Testis (tissue), 2 donors: ENCODE measurements around the gene ODC1.

Source experiments
- POLR2A ChIP-seq: fragments of 450-650 bp; IDR thresholded peaks from one replicate; pipeline ENCODE4 v1.6.1; 2017; ENCODE audit warnings: antibody characterized with exemption, mild to moderate bottlenecking, moderate library complexity
- TF ChIP-seq, protein P1 (sequence below), 3 experiments: fragments of 450-650 bp in 2 of 3; fragments of 200-600 bp in 1 of 3; sonication (generic) in 1 of 3; IDR thresholded peaks; one replicate each; pipeline ENCODE4 v1.5.1; 2016 to 2019; ENCODE audit warnings: antibody characterized with exemption in 3 of 3, mild to moderate bottlenecking in 2 of 3, moderate library complexity in 1 of 3

DNA sequence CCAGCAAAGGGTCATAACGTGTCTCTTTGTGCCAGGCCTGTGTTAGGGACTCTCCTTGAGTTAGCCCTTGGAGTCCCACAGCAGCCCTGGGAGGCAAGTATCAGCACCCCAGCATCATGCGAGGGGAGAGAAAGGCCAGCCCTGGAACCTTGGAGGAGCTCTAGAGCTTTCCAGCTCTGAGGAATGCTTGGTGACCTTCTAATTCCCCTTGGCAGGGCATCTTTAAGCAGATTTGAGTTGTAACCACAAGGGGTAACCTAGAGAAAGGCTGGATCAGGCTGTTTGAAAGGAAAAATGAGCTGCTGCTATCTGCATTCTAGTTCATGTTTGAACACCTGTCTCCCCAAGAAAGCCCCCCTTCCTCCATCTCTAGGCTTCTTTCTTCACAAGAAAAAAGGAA lies 23.8 kb upstream of the ODC1 start:
- TF ChIP-seq, protein P1, sequence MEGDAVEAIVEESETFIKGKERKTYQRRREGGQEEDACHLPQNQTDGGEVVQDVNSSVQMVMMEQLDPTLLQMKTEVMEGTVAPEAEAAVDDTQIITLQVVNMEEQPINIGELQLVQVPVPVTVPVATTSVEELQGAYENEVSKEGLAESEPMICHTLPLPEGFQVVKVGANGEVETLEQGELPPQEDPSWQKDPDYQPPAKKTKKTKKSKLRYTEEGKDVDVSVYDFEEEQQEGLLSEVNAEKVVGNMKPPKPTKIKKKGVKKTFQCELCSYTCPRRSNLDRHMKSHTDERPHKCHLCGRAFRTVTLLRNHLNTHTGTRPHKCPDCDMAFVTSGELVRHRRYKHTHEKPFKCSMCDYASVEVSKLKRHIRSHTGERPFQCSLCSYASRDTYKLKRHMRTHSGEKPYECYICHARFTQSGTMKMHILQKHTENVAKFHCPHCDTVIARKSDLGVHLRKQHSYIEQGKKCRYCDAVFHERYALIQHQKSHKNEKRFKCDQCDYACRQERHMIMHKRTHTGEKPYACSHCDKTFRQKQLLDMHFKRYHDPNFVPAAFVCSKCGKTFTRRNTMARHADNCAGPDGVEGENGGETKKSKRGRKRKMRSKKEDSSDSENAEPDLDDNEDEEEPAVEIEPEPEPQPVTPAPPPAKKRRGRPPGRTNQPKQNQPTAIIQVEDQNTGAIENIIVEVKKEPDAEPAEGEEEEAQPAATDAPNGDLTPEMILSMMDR (IDR thresholded peaks at IDR 0.05) = no peak
- no peak for TF ChIP-seq POLR2A
